ENCODE results near the gene ZNF296. TPM values are rescaled to one million over a fixed set of nuclear protein-coding genes. Genes with fewer than 3 reads are reported as not detected.

ZNF296 gene
- total and polyA plus RNA-seq, 2 of the 13 experiments (the other 11 are each of a cell fraction or from before 2014, with no cell fraction given), result 0.26 to 0.62 TPM

DNA sequence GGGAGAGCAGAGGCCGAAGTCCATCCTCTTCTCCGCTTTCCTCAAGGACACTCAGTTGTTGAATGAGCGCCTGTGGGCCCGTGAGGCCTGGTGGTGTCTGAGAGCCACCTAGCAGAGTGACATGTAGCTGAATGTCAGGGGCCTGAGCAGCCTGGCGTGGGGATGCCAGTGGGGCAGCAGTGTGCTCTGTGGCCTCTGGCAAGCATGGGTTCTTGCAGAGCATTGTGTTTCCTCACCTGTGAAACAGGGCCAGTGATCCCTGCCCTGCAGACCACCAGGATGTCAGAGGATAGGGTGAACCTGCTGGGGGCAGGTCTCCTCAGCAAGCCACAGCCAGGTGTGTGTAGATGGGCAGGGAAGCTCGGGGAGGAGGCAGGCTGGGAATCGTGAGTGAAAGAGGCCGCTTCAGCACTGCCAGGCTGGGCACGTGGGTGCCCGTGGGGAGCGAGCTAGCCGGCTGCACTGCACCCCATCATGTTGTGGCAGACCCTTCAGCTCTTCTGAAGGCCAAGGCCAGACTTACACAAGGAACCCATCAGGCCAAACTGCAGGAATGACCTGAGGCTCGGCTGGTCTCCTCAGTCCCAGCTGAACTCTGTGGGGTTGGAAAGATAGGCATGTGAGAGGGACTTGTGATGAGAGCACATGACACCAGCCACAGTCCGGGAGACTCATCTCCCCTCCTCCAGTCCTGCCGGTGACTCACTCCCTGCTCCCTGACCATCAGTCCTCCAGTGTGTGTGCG, 21.7 kb upstream of the ZNF296 start (continued):
- TF ChIP-seq, protein P1, sequence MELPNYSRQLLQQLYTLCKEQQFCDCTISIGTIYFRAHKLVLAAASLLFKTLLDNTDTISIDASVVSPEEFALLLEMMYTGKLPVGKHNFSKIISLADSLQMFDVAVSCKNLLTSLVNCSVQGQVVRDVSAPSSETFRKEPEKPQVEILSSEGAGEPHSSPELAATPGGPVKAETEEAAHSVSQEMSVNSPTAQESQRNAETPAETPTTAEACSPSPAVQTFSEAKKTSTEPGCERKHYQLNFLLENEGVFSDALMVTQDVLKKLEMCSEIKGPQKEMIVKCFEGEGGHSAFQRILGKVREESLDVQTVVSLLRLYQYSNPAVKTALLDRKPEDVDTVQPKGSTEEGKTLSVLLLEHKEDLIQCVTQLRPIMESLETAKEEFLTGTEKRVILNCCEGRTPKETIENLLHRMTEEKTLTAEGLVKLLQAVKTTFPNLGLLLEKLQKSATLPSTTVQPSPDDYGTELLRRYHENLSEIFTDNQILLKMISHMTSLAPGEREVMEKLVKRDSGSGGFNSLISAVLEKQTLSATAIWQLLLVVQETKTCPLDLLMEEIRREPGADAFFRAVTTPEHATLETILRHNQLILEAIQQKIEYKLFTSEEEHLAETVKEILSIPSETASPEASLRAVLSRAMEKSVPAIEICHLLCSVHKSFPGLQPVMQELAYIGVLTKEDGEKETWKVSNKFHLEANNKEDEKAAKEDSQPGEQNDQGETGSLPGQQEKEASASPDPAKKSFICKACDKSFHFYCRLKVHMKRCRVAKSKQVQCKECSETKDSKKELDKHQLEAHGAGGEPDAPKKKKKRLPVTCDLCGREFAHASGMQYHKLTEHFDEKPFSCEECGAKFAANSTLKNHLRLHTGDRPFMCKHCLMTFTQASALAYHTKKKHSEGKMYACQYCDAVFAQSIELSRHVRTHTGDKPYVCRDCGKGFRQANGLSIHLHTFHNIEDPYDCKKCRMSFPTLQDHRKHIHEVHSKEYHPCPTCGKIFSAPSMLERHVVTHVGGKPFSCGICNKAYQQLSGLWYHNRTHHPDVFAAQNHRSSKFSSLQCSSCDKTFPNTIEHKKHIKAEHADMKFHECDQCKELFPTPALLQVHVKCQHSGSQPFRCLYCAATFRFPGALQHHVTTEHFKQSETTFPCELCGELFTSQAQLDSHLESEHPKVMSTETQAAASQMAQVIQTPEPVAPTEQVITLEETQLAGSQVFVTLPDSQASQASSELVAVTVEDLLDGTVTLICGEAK (IDR thresholded peaks at IDR 0.05), result no peak
- TF ChIP-seq, protein P1 (CRISPR knock-in tag; IDR thresholded peaks at IDR 0.05), result no peak
- TF ChIP-seq, protein P2, sequence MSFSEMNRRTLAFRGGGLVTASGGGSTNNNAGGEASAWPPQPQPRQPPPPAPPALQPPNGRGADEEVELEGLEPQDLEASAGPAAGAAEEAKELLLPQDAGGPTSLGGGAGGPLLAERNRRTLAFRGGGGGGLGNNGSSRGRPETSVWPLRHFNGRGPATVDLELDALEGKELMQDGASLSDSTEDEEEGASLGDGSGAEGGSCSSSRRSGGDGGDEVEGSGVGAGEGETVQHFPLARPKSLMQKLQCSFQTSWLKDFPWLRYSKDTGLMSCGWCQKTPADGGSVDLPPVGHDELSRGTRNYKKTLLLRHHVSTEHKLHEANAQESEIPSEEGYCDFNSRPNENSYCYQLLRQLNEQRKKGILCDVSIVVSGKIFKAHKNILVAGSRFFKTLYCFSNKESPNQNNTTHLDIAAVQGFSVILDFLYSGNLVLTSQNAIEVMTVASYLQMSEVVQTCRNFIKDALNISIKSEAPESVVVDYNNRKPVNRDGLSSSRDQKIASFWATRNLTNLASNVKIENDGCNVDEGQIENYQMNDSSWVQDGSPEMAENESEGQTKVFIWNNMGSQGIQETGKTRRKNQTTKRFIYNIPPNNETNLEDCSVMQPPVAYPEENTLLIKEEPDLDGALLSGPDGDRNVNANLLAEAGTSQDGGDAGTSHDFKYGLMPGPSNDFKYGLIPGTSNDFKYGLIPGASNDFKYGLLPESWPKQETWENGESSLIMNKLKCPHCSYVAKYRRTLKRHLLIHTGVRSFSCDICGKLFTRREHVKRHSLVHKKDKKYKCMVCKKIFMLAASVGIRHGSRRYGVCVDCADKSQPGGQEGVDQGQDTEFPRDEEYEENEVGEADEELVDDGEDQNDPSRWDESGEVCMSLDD (CRISPR knock-in tag; IDR thresholded peaks at IDR 0.05; ENCODE audit: borderline replicate concordance), result 0 out of 2 replicates have a peak, but pooled peaks have one; percentile 57
- 0 out of 2 replicates have a peak, but pooled peaks have one; percentile 36 for TF ChIP-seq HNRNPL (IDR thresholded peaks at IDR 0.05; ENCODE audit: low read depth, low read length)
- TF ChIP-seq, protein P3, sequence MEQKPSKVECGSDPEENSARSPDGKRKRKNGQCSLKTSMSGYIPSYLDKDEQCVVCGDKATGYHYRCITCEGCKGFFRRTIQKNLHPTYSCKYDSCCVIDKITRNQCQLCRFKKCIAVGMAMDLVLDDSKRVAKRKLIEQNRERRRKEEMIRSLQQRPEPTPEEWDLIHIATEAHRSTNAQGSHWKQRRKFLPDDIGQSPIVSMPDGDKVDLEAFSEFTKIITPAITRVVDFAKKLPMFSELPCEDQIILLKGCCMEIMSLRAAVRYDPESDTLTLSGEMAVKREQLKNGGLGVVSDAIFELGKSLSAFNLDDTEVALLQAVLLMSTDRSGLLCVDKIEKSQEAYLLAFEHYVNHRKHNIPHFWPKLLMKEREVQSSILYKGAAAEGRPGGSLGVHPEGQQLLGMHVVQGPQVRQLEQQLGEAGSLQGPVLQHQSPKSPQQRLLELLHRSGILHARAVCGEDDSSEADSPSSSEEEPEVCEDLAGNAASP (CRISPR knock-in tag; IDR thresholded peaks at IDR 0.05; ENCODE audit: borderline replicate concordance), result no peak
- TF ChIP-seq ZBTB20 (CRISPR knock-in tag; IDR thresholded peaks at IDR 0.05; ENCODE audit: borderline replicate concordance, low read depth), result 0 out of 2 replicates have a peak, but pooled peaks have one; percentile 20
- no peak for TF ChIP-seq KMT2A (CRISPR knock-in tag; IDR thresholded peaks at IDR 0.05)
- peak; percentile 5; the same call in 1 of the 2 replicates for TF ChIP-seq ZNF292 (CRISPR knock-in tag; IDR thresholded peaks at IDR 0.05; ENCODE audit: borderline replicate concordance, low read depth)
- peak; percentile 1; the same call in 1 of the 2 replicates for TF ChIP-seq KMT2B (CRISPR knock-in tag; IDR thresholded peaks at IDR 0.05)
- peak; percentile 44 for TF ChIP-seq ELF3 (CRISPR knock-in tag; IDR thresholded peaks at IDR 0.05)
- peak; percentile 57; the same call in 1 of the 2 replicates for TF ChIP-seq CAMTA2 (CRISPR knock-in tag; IDR thresholded peaks at IDR 0.05; ENCODE audit: borderline replicate concordance)
- TF ChIP-seq, protein P4, sequence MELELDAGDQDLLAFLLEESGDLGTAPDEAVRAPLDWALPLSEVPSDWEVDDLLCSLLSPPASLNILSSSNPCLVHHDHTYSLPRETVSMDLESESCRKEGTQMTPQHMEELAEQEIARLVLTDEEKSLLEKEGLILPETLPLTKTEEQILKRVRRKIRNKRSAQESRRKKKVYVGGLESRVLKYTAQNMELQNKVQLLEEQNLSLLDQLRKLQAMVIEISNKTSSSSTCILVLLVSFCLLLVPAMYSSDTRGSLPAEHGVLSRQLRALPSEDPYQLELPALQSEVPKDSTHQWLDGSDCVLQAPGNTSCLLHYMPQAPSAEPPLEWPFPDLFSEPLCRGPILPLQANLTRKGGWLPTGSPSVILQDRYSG (CRISPR knock-in tag; IDR thresholded peaks at IDR 0.05), result no peak
- peak; percentile 24; the same call in 1 of the 2 replicates for TF ChIP-seq RXRA (CRISPR knock-in tag; IDR thresholded peaks at IDR 0.05)
- TF ChIP-seq POLR2G (IDR thresholded peaks at IDR 0.05; ENCODE audit: low read depth, low read length), result peak; percentile 58
